IMR-90 (cell line): ENCODE data around the gene TMEM170B.

Source experiments
- MXI1 ChIP-seq: IDR thresholded peaks from 2 replicates; pipeline ENCODE4 v1.6.1; 2012; ENCODE audit warnings: low read depth, mild to moderate bottlenecking, low read length, moderate library complexity, borderline replicate concordance
- POLR2A ChIP-seq: IDR thresholded peaks from 2 replicates; pipeline ENCODE4 v1.6.1; 2012; ENCODE audit warnings: mild to moderate bottlenecking, low read depth, low read length
- RCOR1 ChIP-seq: IDR thresholded peaks from 2 replicates; pipeline ENCODE4 v1.6.1; 2012; ENCODE audit warnings: mild to moderate bottlenecking, low read length, improper control_type of control experiment; ENCODE audit not compliant: insufficient replicate concordance
- TF ChIP-seq, protein P1 (sequence below): conservative IDR thresholded peaks from 2 replicates; pipeline ENCODE4 v1.5.1; 2012; ENCODE audit warnings: mild to moderate bottlenecking, low read depth, low read length, improper control_type of control experiment
- TF ChIP-seq, protein P2 (sequence below): fragments of 150-350 bp; IDR thresholded peaks from 2 replicates; pipeline ENCODE4 v1.6.1; 2016; ENCODE audit warnings: low read depth, mild to moderate bottlenecking, low read length, moderate library complexity, borderline replicate concordance

DNA sequence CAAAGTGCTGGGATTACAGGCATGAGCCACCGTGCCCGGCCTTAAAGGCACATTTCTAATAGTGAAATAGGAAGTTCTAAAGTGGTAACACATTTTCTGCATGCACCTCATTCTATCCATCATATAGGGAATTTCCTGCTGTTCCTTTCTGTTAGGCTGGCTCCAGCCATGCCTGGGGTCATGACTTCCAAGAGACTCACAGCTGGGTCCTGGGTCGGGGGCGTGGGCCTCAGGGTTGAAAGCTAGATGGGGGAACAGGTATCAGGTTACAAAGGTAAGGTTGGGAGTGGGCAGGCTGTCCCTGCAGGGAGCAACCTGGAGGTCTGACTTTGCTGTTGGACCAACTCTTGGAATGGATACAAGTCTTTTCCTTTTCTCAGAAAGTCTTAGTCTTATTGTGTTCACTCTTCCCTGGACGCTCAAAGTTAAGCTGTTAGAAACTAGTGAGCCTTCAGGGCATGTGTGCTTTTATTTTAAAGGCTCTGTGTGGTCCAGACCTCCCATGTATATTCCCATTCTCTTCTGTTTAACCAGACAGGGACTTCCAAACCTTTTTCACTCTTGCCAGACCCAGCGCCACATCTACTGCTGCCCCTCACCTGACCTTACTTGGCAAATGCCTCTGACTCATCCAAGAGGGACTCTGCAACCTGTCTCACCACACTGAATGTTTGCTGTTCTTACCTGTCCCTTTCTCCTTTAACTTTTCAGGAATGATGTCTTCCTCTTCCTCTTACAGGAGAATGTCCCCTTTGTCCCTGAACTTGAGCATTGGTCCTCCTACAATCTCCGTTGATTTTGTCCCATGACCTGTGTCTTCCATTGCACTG lies 64.4 kb downstream of the TMEM170B start:
- TF ChIP-seq, protein P1, sequence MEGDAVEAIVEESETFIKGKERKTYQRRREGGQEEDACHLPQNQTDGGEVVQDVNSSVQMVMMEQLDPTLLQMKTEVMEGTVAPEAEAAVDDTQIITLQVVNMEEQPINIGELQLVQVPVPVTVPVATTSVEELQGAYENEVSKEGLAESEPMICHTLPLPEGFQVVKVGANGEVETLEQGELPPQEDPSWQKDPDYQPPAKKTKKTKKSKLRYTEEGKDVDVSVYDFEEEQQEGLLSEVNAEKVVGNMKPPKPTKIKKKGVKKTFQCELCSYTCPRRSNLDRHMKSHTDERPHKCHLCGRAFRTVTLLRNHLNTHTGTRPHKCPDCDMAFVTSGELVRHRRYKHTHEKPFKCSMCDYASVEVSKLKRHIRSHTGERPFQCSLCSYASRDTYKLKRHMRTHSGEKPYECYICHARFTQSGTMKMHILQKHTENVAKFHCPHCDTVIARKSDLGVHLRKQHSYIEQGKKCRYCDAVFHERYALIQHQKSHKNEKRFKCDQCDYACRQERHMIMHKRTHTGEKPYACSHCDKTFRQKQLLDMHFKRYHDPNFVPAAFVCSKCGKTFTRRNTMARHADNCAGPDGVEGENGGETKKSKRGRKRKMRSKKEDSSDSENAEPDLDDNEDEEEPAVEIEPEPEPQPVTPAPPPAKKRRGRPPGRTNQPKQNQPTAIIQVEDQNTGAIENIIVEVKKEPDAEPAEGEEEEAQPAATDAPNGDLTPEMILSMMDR, result no peak
- TF ChIP-seq RCOR1 (no peak), POLR2A (no peak), MXI1 (no peak)
- TF ChIP-seq, protein P2, sequence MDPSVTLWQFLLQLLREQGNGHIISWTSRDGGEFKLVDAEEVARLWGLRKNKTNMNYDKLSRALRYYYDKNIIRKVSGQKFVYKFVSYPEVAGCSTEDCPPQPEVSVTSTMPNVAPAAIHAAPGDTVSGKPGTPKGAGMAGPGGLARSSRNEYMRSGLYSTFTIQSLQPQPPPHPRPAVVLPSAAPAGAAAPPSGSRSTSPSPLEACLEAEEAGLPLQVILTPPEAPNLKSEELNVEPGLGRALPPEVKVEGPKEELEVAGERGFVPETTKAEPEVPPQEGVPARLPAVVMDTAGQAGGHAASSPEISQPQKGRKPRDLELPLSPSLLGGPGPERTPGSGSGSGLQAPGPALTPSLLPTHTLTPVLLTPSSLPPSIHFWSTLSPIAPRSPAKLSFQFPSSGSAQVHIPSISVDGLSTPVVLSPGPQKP, result no peak
